Spleen (tissue), 7 donors: ENCODE results near the gene RERE.

Experiments used
- CTCF ChIP-seq, 11 experiments: fragments of 200-600 bp in 7 of 11; fragments of 450-650 bp in 4 of 11; sonication (generic) in 4 of 11; IDR thresholded peaks in 8 of 11; conservative IDR thresholded peaks in 3 of 11; 1 replicate in 7 of 11; 2 replicates in 4 of 11; pipeline versions ENCODE4 v1.4.0 to v1.8.0; 2016 to 2021; ENCODE audit warnings: antibody characterized with exemption in 11 of 11, inconsistent platforms in 4 of 11, mild to moderate bottlenecking in 1 of 11
- POLR2A ChIP-seq, 3 donors: fragments of 450-650 bp; IDR thresholded peaks; one replicate each; pipeline ENCODE4 v1.5.1; 2017; ENCODE audit warnings: antibody characterized with exemption in 3 of 3, mild to moderate bottlenecking in 1 of 3
- POLR2AphosphoS5 ChIP-seq, 3 donors: sonication (generic); formaldehyde crosslinking; IDR thresholded peaks; one replicate each; pipeline ENCODE4 v1.5.1; 2017; ENCODE audit warnings: antibody characterized with exemption in 3 of 3
- donor health status: DM: no; HTN: no; CAD: no; lungs with moderate emphysema.
- donor health status: DM: no; HTN: no; CAD: no.
- donor health status: DM: no; HTN: no; CAD: no.

DNA sequence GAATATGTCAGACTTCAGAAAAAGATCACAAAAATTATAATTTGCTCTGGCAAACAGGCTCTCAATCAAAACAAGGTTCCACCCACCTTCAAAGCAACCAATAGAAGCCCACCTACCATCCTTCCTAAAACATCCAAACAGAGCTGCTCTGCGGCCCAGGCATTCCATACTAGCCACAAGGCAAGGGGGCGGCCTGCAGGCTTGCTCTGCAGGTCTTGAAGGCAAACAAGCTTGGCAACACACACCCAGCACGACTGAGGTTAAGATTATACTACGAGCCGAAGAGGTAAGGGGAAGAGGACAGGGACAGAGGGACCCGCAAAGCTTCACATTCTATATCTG, 292.3 kb downstream of the RERE start:
- TF ChIP-seq CTCF (IDR thresholded peaks at IDR 0.05 in 8 of 11, conservative IDR thresholded peaks at IDR 0.05 in 3 of 11) = no peak
- TF ChIP-seq POLR2A (IDR thresholded peaks at IDR 0.05) = no peak
- TF ChIP-seq POLR2AphosphoS5 (IDR thresholded peaks at IDR 0.05) = no peak
